ENCODE measurements around the gene CTNND2. TPM values are rescaled to one million over a fixed set of nuclear protein-coding genes. Genes with fewer than 3 reads are reported as not detected.
A peak's percentile ranks its signal among the peaks of the same experiment; 100 is the strongest.

CTNND2 gene, protein sequence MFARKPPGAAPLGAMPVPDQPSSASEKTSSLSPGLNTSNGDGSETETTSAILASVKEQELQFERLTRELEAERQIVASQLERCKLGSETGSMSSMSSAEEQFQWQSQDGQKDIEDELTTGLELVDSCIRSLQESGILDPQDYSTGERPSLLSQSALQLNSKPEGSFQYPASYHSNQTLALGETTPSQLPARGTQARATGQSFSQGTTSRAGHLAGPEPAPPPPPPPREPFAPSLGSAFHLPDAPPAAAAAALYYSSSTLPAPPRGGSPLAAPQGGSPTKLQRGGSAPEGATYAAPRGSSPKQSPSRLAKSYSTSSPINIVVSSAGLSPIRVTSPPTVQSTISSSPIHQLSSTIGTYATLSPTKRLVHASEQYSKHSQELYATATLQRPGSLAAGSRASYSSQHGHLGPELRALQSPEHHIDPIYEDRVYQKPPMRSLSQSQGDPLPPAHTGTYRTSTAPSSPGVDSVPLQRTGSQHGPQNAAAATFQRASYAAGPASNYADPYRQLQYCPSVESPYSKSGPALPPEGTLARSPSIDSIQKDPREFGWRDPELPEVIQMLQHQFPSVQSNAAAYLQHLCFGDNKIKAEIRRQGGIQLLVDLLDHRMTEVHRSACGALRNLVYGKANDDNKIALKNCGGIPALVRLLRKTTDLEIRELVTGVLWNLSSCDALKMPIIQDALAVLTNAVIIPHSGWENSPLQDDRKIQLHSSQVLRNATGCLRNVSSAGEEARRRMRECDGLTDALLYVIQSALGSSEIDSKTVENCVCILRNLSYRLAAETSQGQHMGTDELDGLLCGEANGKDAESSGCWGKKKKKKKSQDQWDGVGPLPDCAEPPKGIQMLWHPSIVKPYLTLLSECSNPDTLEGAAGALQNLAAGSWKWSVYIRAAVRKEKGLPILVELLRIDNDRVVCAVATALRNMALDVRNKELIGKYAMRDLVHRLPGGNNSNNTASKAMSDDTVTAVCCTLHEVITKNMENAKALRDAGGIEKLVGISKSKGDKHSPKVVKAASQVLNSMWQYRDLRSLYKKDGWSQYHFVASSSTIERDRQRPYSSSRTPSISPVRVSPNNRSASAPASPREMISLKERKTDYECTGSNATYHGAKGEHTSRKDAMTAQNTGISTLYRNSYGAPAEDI (N-terminal part only)
- 0.03 TPM in 1 of 2 replicates, not detected in the other for total RNA-seq (2014; rRNA removed; shearing (Covaris generic))

DNA sequence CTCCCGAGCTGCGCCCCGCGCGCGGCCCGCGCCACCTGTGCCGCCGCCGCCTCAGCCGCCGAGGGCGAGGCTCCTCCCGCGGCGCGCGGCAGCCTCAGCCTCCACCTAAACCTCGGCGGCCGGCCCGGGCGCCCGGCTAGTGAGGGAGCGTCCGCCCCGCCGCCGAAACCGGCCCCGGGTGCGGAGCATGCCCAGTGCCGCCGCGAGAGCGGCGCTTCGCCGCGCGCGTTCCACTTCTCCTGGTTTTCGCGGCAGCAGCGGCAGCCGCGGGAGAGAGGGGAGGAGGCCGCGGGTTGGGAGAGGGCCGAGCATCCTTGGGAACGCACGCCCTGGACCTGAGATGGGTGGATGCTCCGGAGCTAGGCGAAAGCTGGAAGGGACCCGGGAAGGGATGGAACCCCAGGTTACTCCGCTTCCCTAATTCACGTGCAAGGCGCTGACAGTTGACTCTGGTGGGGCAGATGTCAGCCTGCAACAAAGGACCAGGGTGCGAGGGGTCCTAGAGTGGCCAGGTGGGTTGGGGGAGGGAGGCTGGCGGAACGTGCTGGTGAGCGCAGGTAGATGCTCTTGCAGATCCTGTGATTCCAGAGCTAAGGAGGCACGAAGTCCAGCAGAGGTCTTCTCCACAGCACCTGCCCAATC, at the start of gene CTNND2:
Gene CTNND2 (minus strand): TSS at position 182 of the 642 bp plus-strand sequence. CDS start 593 bp downstream, outside the sequence.
- Histone ChIP-seq H3K4me1 (replicated peaks) (peaks cover 4% of the 10 kb centered on the region; the same call in 1 of the 2 replicates), H3K36me3 (no peaks in the 10 kb centered on the region), H3K27me3 (replicated peaks) (peaks cover 50% of the 10 kb centered on the region), H3K9me3 (replicated peaks) (no peaks in the 10 kb centered on the region), H3K27ac (no peak within 1 kb of the TSS), H3K4me3 (no peak within 1 kb of the TSS)
- no peak for DNase-seq (ENCODE audit: low read depth in 1 of 2, low spot score in 2 of 2)

- Histone ChIP-seq H3K4me3 (no peak overlapping the region), H3K27me3 (replicated peaks) (no peaks in the 10 kb centered on the region), H3K4me1 (replicated peaks) (no peaks in the 10 kb centered on the region), H3K9me3 (replicated peaks) (no peaks in the 10 kb centered on the region), H3K27ac (no peak overlapping the region), H3K36me3 (no peaks in the 10 kb centered on the region)
- no peak for DNase-seq (ENCODE audit: low read depth in 1 of 2, low spot score in 2 of 2)
Observed at GRCh38 chr5:11946317-11946716, 42.1 kb upstream of the CTNND2 start.

DNA sequence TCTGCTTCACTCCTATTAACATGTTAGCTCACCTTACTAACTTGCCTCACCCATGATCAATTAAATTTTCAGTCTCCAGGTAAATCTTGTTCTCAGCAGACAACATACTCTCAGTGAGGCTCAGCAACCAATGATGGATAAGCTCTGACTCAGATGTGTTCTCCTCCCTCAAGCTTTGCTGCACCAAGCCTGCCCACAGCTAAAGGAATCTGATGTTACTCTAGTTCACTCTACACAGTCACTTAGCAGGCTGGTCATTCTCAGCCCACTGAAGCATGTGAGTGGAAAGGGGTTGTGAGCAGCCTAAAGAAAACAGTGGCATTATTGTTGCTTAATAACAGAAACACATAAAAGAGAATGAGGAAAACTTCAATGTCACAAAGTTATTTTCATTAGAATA, 37.3 kb upstream of the CTNND2 start:
- no peak for DNase-seq (ENCODE audit: low read depth in 1 of 2, low spot score in 2 of 2)
- Histone ChIP-seq H3K27me3 (replicated peaks) (no peaks in the 10 kb centered on the region), H3K4me1 (replicated peaks) (no peaks in the 10 kb centered on the region), H3K36me3 (no peaks in the 10 kb centered on the region), H3K4me3 (no peak overlapping the region), H3K27ac (no peak overlapping the region), H3K9me3 (replicated peaks) (no peaks in the 10 kb centered on the region)

DNA sequence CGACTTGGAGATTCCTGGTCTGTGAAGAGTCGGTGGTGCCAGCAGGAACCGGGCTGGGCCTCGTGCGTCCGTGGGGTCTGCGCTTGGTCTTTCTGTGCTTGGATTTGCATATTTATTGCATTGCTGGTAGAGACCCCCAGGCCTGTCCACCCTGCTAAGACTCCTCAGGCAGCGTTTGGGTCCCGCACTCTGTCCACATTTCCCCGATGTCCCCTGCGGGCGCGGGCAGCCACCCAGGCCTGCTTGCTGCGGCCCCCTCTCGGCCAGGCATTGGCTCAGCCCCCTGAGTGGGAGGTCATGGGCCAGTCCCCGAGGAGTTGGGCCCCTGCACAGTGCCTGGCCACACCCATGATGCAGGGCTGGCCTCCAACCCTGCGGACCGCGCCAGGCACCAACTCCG, 27.4 kb upstream of the CTNND2 start:
- Histone ChIP-seq H3K36me3 (no peaks in the 10 kb centered on the region), H3K27ac (no peak overlapping the region), H3K9me3 (replicated peaks) (no peaks in the 10 kb centered on the region), H3K4me1 (replicated peaks) (no peaks in the 10 kb centered on the region), H3K27me3 (replicated peaks) (no peaks in the 10 kb centered on the region), H3K4me3 (no peak overlapping the region)
- DNase-seq (ENCODE audit: low read depth in 1 of 2, low spot score in 2 of 2) = no peak

DNA sequence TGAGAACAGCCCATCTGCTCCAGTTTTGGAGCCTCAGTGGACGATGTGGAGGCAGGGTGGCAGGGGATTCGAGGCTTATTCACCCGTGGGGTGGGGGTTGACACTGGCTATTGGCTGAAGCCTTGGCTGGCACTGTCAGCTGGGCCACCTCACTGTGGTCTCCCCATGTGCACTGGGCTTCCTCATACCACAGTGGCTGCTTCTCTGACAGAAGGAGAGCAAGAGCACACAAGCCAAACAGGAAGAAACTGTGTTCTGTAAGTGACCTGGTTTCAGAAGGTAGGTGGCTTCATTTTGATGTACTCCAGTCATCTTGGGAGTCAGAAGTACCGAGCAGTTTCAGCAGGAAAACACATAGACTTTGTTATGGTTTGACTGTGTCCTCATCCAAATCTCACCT, 24.7 kb upstream of the CTNND2 start:
- Histone ChIP-seq H3K4me1 (replicated peaks) (no peaks in the 10 kb centered on the region), H3K36me3 (no peaks in the 10 kb centered on the region)
- no peak for DNase-seq (ENCODE audit: low read depth in 1 of 2, low spot score in 2 of 2)

DNA sequence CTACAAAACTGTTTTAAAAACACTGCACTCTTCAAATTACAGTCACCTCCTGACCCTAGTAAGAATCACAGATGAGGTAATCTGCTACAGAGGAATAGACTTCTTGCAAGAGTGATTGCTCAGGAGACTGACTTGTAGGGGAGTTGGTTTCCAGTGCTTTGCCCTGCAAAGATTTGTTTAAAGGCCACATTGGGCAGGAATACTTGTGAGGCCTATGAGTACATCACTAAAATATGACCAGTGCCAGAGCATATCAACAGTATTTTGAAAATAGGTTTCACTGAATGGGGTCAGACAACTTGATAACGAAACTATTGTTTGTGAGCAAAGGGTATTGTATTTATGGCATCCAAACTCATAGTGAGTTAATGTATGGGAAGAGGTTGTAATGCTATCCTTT, 21.5 kb upstream of the CTNND2 start:
- Histone ChIP-seq H3K9me3 (replicated peaks) (no peaks in the 10 kb centered on the region; the same call in 1 of the 2 replicates), H3K4me1 (replicated peaks) (no peaks in the 10 kb centered on the region), H3K27ac (no peak overlapping the region), H3K4me3 (no peak overlapping the region), H3K36me3 (no peaks in the 10 kb centered on the region), H3K27me3 (replicated peaks) (no peaks in the 10 kb centered on the region)
- no peak for DNase-seq (ENCODE audit: low read depth in 1 of 2, low spot score in 2 of 2)

More for the DNA sequence above, 24.7 kb upstream of the CTNND2 start:
- no peaks in the 10 kb centered on the region for H3K9me3 ChIP-seq (replicated peaks)
- no peaks in the 10 kb centered on the region for H3K27me3 ChIP-seq (replicated peaks)
- no peak overlapping the region for H3K4me3 ChIP-seq
- H3K27ac ChIP-seq = no peak overlapping the region

- Histone ChIP-seq H3K4me3 (no peak overlapping the region), H3K4me1 (replicated peaks) (no peaks in the 10 kb centered on the region), H3K27ac (no peak overlapping the region), H3K27me3 (replicated peaks) (no peaks in the 10 kb centered on the region), H3K9me3 (replicated peaks) (no peaks in the 10 kb centered on the region; the same call in 1 of the 2 replicates), H3K36me3 (no peaks in the 10 kb centered on the region)
- no peak for DNase-seq (ENCODE audit: low read depth in 1 of 2, low spot score in 2 of 2)
Observed at GRCh38 chr5:11922394-11922793, 18.1 kb upstream of the CTNND2 start.

DNA sequence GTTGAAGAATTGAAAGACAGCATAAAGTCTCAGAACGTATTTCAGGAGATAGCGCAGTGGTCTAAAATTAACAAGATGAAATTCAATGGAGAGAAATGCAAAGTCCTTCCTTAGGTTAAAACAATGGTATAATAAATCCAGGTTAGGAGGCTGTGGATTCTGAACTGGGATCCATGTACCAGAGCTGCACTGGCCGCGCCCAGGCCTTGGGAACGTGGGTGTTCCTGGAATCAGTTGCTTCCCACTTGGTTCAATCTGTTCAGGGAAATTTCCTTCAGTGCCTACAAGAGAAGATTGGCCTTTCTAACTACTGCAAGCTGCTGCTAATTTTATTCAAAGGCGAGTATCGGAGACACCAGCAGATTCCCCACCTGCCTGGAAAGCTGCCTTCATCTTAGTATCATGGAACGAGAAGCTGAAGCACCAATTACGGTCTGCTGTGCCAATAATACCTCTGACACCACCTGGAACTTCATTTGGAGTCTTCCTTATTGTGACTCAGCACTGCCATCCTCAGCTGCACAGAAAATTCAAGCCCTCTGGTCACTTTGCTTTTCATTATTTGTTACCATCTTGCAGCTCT, 14.3 kb upstream of the CTNND2 start:
- H3K4me1 ChIP-seq (replicated peaks) = no peaks in the 10 kb centered on the region
- no peaks in the 10 kb centered on the region for H3K27me3 ChIP-seq (replicated peaks)
- no peak for DNase-seq (ENCODE audit: low read depth in 1 of 2, low spot score in 2 of 2)
- H3K36me3 ChIP-seq = no peaks in the 10 kb centered on the region
- H3K27ac ChIP-seq = no peak overlapping the region
- H3K9me3 ChIP-seq (replicated peaks) = no peaks in the 10 kb centered on the region; the same call in 1 of the 2 replicates
- no peak overlapping the region for H3K4me3 ChIP-seq

GRCh38 chr5:11909471-11909870, 5.2 kb upstream of the CTNND2 start:
- DNase-seq (ENCODE audit: low read depth in 1 of 2, low spot score in 2 of 2) = no peak

GRCh38 chr5:11906497-11906896, 2.3 kb upstream of the CTNND2 start:
- no peak overlapping the region for H3K27ac ChIP-seq
- no peak for DNase-seq (ENCODE audit: low read depth in 1 of 2, low spot score in 2 of 2)
- H3K4me1 ChIP-seq (replicated peaks) = peaks cover 4% of the 10 kb centered on the region; the same call in 1 of the 2 replicates
- no peak overlapping the region for H3K4me3 ChIP-seq
- no peaks in the 10 kb centered on the region for H3K9me3 ChIP-seq (replicated peaks)
- peaks cover 46% of the 10 kb centered on the region for H3K27me3 ChIP-seq (replicated peaks)
- H3K36me3 ChIP-seq = no peaks in the 10 kb centered on the region

More at GRCh38 chr5:11909471-11909870, 5.2 kb upstream of the CTNND2 start:
- Histone ChIP-seq H3K27me3 (replicated peaks) (peaks cover 20% of the 10 kb centered on the region), H3K9me3 (replicated peaks) (no peaks in the 10 kb centered on the region), H3K27ac (no peak overlapping the region), H3K36me3 (no peaks in the 10 kb centered on the region), H3K4me1 (replicated peaks) (no peaks in the 10 kb centered on the region), H3K4me3 (no peak overlapping the region)

GRCh38 chr5:11905206-11905605, 960 bp upstream of the CTNND2 start:
- Histone ChIP-seq H3K27me3 (replicated peaks) (peaks cover 50% of the 10 kb centered on the region), H3K27ac (no peak overlapping the region), H3K9me3 (replicated peaks) (no peaks in the 10 kb centered on the region), H3K4me1 (replicated peaks) (peaks cover 4% of the 10 kb centered on the region; the same call in 1 of the 2 replicates), H3K4me3 (no peak overlapping the region), H3K36me3 (no peaks in the 10 kb centered on the region)
- DNase-seq (ENCODE audit: low read depth in 1 of 2, low spot score in 2 of 2) = no peak

GRCh38 chr5:11903614-11904264, 507 bp downstream of the CTNND2 start:
- Histone ChIP-seq H3K27ac (no peak overlapping the region), H3K4me3 (no peak overlapping the region), H3K4me1 (replicated peaks) (peaks cover 4% of the 10 kb centered on the region; the same call in 1 of the 2 replicates), H3K9me3 (replicated peaks) (no peaks in the 10 kb centered on the region), H3K27me3 (replicated peaks) (peaks cover 50% of the 10 kb centered on the region), H3K36me3 (no peaks in the 10 kb centered on the region)
- DNase-seq (ENCODE audit: low read depth in 1 of 2, low spot score in 2 of 2) = peak in 1 of 2 experiments; percentile 10

All from SJSA1 (cell line).